Spleen (tissue), 7 donors: ENCODE measurements around the gene CD34.

Experiments used
- CTCF ChIP-seq, 11 experiments: fragments of 200-600 bp in 7 of 11; fragments of 450-650 bp in 4 of 11; sonication (generic) in 4 of 11; IDR thresholded peaks in 8 of 11; conservative IDR thresholded peaks in 3 of 11; 1 replicate in 7 of 11; 2 replicates in 4 of 11; pipeline versions ENCODE4 v1.4.0 to v1.8.0; 2016 to 2021; ENCODE audit warnings: antibody characterized with exemption in 11 of 11, inconsistent platforms in 4 of 11, mild to moderate bottlenecking in 1 of 11
- POLR2A ChIP-seq, 3 donors: fragments of 450-650 bp; IDR thresholded peaks; one replicate each; pipeline ENCODE4 v1.5.1; 2017; ENCODE audit warnings: antibody characterized with exemption in 3 of 3, mild to moderate bottlenecking in 1 of 3
- POLR2AphosphoS5 ChIP-seq, 3 donors: sonication (generic); formaldehyde crosslinking; IDR thresholded peaks; one replicate each; pipeline ENCODE4 v1.5.1; 2017; ENCODE audit warnings: antibody characterized with exemption in 3 of 3
- donor health status: DM: no; HTN: no; CAD: no; lungs with moderate emphysema.
- donor health status: DM: no; HTN: no; CAD: no.
- donor health status: DM: no; HTN: no; CAD: no.

GRCh38 chr1:207918581-207918980 is 7.7 kb upstream of the CD34 start:
- TF ChIP-seq CTCF (IDR thresholded peaks at IDR 0.05 in 8 of 11, conservative IDR thresholded peaks at IDR 0.05 in 3 of 11), result no peak
- no peak for TF ChIP-seq POLR2A (IDR thresholded peaks at IDR 0.05)
- TF ChIP-seq POLR2AphosphoS5 (IDR thresholded peaks at IDR 0.05), result no peak
